HEK293 (cell line): Measurements from ENCODE around the gene HMCN2.

Experiments used
- CTCF ChIA-PET: fragments of 350-600 bp; formaldehyde crosslinking; extraction: SDS; loops from one replicate; lab custom pipeline; 2021; ENCODE audit warnings: antibody characterized with exemption; lab: Yijun Ruan, JAX
- POLR2A ChIA-PET: fragments of 300-600 bp; formaldehyde crosslinking; extraction: SDS; loops from one replicate; lab custom pipeline; 2020; ENCODE audit warnings: antibody characterized with exemption, inconsistent platforms; lab: Yijun Ruan, JAX
- H3K27ac ChIP-seq: fragments of 200-500 bp; sonication (Bioruptor generic); 2 replicates; pipeline ENCODE4 v1.5.1; 2014; ENCODE audit warnings: low read depth, low read length, control low read depth, inconsistent platforms; ENCODE audit errors: extremely low read depth
- H3K36me3 ChIP-seq, 2 experiments: fragments of 200-500 bp in 1 of 2; sonication (Bioruptor generic) in 1 of 2; 1 replicate in 1 of 2; 2 replicates in 1 of 2; pipeline ENCODE4 v1.5.1; 2014 to 2017; ENCODE audit warnings: inconsistent platforms in 2 of 2, low read length in 2 of 2; ENCODE audit not compliant: control insufficient read depth in 2 of 2, insufficient read depth in 1 of 2
- H3K4me1 ChIP-seq: fragments of 200-500 bp; sonication (Bioruptor generic); 2 replicates; pipeline ENCODE4 v1.5.1; 2014; ENCODE audit warnings: mild to moderate bottlenecking, low read length, inconsistent platforms; ENCODE audit not compliant: control insufficient read depth, insufficient read depth
- H3K4me3 ChIP-seq: 2 replicates; pipeline ENCODE4 v1.5.1; 2011; ENCODE audit warnings: low read depth, mild to moderate bottlenecking, control low read depth, low read length, moderate library complexity
- H3K9me3 ChIP-seq: fragments of 200-500 bp; sonication (Bioruptor generic); 2 replicates; pipeline ENCODE4 v1.5.1; 2014; ENCODE audit warnings: low read depth, low read length, inconsistent platforms; ENCODE audit not compliant: control insufficient read depth, insufficient read depth
- MZF1 ChIP-seq: fragments of 450-650 bp; formaldehyde crosslinking; IDR thresholded peaks from 2 replicates; pipeline ENCODE4 v1.5.1; 2017; ENCODE audit warnings: missing biosample characterization, missing genetic modification characterization, borderline replicate concordance
- SCRT2 ChIP-seq: fragments of 450-650 bp; formaldehyde crosslinking; IDR thresholded peaks from 2 replicates; pipeline ENCODE4 v1.5.1; 2016; ENCODE audit warnings: missing biosample characterization, missing genetic modification characterization
- ZNF175 ChIP-seq: fragments of 450-650 bp; formaldehyde crosslinking; IDR thresholded peaks from 2 replicates; pipeline ENCODE4 v1.5.1; 2016; ENCODE audit warnings: missing biosample characterization, missing genetic modification characterization
- ZNF19 ChIP-seq: fragments of 450-650 bp; formaldehyde crosslinking; IDR thresholded peaks from 2 replicates; pipeline ENCODE4; 2016; ENCODE audit warnings: missing biosample characterization, missing genetic modification characterization, low read depth
- ZNF2 ChIP-seq: fragments of 450-650 bp; formaldehyde crosslinking; IDR thresholded peaks from 2 replicates; pipeline ENCODE4 v1.5.1; 2016; ENCODE audit warnings: missing biosample characterization, missing genetic modification characterization
- ZNF211 ChIP-seq: fragments of 450-650 bp; formaldehyde crosslinking; IDR thresholded peaks from 2 replicates; pipeline ENCODE4 v1.5.1; 2016; ENCODE audit warnings: low read depth, missing biosample characterization, missing genetic modification characterization
- ZNF274 ChIP-seq, 2 experiments: fragments of 200-500 bp in 1 of 2; fragments of 450-650 bp in 1 of 2; sonication (Bioruptor generic) in 1 of 2; formaldehyde crosslinking in 1 of 2; IDR thresholded peaks; 2 replicates each; pipeline versions ENCODE4 v1.5.1 to v1.6.1; 2014 to 2016; ENCODE audit warnings: borderline replicate concordance in 1 of 2, inconsistent platforms in 1 of 2, low read length in 1 of 2, missing biosample characterization in 1 of 2, missing genetic modification characterization in 1 of 2
- ZNF366 ChIP-seq: fragments of 450-650 bp; formaldehyde crosslinking; conservative IDR thresholded peaks from 2 replicates; pipeline ENCODE4 v1.5.1; 2016; ENCODE audit warnings: missing biosample characterization, missing genetic modification characterization
- ZNF530 ChIP-seq: fragments of 450-650 bp; formaldehyde crosslinking; IDR thresholded peaks from 2 replicates; pipeline ENCODE4 v1.5.1; 2016; ENCODE audit warnings: low read depth, missing biosample characterization, missing genetic modification characterization
- TF ChIP-seq, protein P1 (sequence below): fragments of 450-650 bp; formaldehyde crosslinking; conservative IDR thresholded peaks from 2 replicates; pipeline ENCODE4 v1.5.1; 2016; ENCODE audit warnings: low read depth, missing biosample characterization, missing genetic modification characterization
- TF ChIP-seq, protein P2 (sequence below): fragments of 450-650 bp; formaldehyde crosslinking; IDR thresholded peaks from 2 replicates; pipeline ENCODE4 v1.5.1; 2016; ENCODE audit warnings: missing biosample characterization, missing genetic modification characterization
- TF ChIP-seq, protein P3 (sequence below): fragments of 450-650 bp; formaldehyde crosslinking; IDR thresholded peaks from 2 replicates; pipeline ENCODE4 v1.5.1; 2016; ENCODE audit warnings: missing biosample characterization, missing genetic modification characterization
- TF ChIP-seq, protein P4 (sequence below): fragments of 450-650 bp; formaldehyde crosslinking; IDR thresholded peaks from 2 replicates; pipeline ENCODE4 v1.5.1; 2016; ENCODE audit warnings: missing biosample characterization, missing genetic modification characterization
- TF ChIP-seq, protein P5 (sequence below): fragments of 450-650 bp; formaldehyde crosslinking; IDR thresholded peaks from 2 replicates; pipeline ENCODE4 v1.5.0; 2017; ENCODE audit warnings: missing biosample characterization, missing genetic modification characterization, borderline replicate concordance

HMCN2 gene

GRCh38 chr9:130240410-130241197, 25.0 kb upstream of the HMCN2 start (continued):
- TF ChIP-seq, protein P1, sequence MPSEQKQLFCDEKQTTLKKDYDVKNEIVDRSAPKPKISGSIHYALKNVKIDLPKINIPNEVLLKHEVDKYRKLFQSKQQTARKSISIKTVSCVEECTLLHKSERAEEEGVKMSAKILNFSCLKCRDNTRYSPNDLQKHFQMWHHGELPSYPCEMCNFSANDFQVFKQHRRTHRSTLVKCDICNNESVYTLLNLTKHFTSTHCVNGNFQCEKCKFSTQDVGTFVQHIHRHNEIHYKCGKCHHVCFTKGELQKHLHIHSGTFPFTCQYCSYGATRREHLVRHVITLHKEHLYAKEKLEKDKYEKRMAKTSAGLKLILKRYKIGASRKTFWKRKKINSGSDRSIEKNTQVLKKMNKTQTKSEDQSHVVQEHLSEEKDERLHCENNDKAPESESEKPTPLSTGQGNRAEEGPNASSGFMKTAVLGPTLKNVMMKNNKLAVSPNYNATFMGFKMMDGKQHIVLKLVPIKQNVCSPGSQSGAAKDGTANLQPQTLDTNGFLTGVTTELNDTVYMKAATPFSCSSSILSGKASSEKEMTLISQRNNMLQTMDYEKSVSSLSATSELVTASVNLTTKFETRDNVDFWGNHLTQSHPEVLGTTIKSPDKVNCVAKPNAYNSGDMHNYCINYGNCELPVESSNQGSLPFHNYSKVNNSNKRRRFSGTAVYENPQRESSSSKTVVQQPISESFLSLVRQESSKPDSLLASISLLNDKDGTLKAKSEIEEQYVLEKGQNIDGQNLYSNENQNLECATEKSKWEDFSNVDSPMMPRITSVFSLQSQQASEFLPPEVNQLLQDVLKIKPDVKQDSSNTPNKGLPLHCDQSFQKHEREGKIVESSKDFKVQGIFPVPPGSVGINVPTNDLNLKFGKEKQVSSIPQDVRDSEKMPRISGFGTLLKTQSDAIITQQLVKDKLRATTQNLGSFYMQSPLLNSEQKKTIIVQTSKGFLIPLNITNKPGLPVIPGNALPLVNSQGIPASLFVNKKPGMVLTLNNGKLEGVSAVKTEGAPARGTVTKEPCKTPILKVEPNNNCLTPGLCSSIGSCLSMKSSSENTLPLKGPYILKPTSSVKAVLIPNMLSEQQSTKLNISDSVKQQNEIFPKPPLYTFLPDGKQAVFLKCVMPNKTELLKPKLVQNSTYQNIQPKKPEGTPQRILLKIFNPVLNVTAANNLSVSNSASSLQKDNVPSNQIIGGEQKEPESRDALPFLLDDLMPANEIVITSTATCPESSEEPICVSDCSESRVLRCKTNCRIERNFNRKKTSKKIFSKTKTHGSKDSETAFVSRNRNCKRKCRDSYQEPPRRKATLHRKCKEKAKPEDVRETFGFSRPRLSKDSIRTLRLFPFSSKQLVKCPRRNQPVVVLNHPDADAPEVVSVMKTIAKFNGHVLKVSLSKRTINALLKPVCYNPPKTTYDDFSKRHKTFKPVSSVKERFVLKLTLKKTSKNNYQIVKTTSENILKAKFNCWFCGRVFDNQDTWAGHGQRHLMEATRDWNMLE (tag by site-specific recombination), result peak; percentile 57; the same call in 1 of the 2 replicates
- no peak for TF ChIP-seq MZF1 (tag by site-specific recombination)
- 0 out of 2 replicates have a peak, but pooled peaks have one; percentile 14 for TF ChIP-seq ZNF366 (tag by site-specific recombination)
- no peak for TF ChIP-seq ZNF2 (tag by site-specific recombination)
- TF ChIP-seq ZNF175 (tag by site-specific recombination), result no peak

GRCh38 chr9:130241198-130241535, 24.4 kb upstream of the HMCN2 start:
- POLR2A ChIA-PET, result no interaction called here
- H3K36me3 ChIP-seq, result no peaks in the 10 kb centered on the region
- CTCF ChIA-PET, result interaction anchor here (0.6 to 9.9 kb wide), 14 partner anchors 12 to 1103 kb away, joined by 3 to 217 read pairs (median 4); no protein-coding TSS in a partner anchor
- TF ChIP-seq ZNF530 (no peak), ZNF274 (IDR thresholded peaks at IDR 0.05; ENCODE audit: low read length) (no peak), ZNF274 (tag by site-specific recombination; IDR thresholded peaks at IDR 0.05; ENCODE audit: borderline replicate concordance) (no peak), ZNF19 (no peak), SCRT2 (tag by site-specific recombination) (no peak), ZNF211 (no peak)
- TF ChIP-seq, protein P1 (tag by site-specific recombination), result no peak
- TF ChIP-seq, protein P2, sequence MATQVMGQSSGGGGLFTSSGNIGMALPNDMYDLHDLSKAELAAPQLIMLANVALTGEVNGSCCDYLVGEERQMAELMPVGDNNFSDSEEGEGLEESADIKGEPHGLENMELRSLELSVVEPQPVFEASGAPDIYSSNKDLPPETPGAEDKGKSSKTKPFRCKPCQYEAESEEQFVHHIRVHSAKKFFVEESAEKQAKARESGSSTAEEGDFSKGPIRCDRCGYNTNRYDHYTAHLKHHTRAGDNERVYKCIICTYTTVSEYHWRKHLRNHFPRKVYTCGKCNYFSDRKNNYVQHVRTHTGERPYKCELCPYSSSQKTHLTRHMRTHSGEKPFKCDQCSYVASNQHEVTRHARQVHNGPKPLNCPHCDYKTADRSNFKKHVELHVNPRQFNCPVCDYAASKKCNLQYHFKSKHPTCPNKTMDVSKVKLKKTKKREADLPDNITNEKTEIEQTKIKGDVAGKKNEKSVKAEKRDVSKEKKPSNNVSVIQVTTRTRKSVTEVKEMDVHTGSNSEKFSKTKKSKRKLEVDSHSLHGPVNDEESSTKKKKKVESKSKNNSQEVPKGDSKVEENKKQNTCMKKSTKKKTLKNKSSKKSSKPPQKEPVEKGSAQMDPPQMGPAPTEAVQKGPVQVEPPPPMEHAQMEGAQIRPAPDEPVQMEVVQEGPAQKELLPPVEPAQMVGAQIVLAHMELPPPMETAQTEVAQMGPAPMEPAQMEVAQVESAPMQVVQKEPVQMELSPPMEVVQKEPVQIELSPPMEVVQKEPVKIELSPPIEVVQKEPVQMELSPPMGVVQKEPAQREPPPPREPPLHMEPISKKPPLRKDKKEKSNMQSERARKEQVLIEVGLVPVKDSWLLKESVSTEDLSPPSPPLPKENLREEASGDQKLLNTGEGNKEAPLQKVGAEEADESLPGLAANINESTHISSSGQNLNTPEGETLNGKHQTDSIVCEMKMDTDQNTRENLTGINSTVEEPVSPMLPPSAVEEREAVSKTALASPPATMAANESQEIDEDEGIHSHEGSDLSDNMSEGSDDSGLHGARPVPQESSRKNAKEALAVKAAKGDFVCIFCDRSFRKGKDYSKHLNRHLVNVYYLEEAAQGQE, result no peak
- TF ChIP-seq, protein P3, sequence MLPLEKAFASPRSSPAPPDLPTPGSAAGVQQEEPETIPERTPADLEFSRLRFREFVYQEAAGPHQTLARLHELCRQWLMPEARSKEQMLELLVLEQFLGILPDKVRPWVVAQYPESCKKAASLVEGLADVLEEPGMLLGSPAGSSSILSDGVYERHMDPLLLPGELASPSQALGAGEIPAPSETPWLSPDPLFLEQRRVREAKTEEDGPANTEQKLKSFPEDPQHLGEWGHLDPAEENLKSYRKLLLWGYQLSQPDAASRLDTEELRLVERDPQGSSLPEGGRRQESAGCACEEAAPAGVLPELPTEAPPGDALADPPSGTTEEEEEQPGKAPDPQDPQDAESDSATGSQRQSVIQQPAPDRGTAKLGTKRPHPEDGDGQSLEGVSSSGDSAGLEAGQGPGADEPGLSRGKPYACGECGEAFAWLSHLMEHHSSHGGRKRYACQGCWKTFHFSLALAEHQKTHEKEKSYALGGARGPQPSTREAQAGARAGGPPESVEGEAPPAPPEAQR (tag by site-specific recombination), result no peak
- TF ChIP-seq, protein P4, sequence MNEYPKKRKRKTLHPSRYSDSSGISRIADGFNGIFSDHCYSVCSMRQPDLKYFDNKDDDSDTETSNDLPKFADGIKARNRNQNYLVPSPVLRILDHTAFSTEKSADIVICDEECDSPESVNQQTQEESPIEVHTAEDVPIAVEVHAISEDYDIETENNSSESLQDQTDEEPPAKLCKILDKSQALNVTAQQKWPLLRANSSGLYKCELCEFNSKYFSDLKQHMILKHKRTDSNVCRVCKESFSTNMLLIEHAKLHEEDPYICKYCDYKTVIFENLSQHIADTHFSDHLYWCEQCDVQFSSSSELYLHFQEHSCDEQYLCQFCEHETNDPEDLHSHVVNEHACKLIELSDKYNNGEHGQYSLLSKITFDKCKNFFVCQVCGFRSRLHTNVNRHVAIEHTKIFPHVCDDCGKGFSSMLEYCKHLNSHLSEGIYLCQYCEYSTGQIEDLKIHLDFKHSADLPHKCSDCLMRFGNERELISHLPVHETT (tag by site-specific recombination), result no peak
- TF ChIP-seq, protein P5, sequence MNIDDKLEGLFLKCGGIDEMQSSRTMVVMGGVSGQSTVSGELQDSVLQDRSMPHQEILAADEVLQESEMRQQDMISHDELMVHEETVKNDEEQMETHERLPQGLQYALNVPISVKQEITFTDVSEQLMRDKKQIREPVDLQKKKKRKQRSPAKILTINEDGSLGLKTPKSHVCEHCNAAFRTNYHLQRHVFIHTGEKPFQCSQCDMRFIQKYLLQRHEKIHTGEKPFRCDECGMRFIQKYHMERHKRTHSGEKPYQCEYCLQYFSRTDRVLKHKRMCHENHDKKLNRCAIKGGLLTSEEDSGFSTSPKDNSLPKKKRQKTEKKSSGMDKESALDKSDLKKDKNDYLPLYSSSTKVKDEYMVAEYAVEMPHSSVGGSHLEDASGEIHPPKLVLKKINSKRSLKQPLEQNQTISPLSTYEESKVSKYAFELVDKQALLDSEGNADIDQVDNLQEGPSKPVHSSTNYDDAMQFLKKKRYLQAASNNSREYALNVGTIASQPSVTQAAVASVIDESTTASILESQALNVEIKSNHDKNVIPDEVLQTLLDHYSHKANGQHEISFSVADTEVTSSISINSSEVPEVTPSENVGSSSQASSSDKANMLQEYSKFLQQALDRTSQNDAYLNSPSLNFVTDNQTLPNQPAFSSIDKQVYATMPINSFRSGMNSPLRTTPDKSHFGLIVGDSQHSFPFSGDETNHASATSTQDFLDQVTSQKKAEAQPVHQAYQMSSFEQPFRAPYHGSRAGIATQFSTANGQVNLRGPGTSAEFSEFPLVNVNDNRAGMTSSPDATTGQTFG, result no peak

More at GRCh38 chr9:130241198-130241535, 24.4 kb upstream of the HMCN2 start:
- Histone ChIP-seq H3K27ac (no peak overlapping the region), H3K4me1 (0 out of 2 replicates have a peak, but pooled peaks cover 3% of the 10 kb centered on the region), H3K4me3 (no peak overlapping the region), H3K9me3 (no peaks in the 10 kb centered on the region)
